HepG2 (cell line): ENCODE results near the gene ANAPC1. TPM values are rescaled to one million over a fixed set of nuclear protein-coding genes. Genes with fewer than 3 reads are reported as not detected.

ENCODE experiments used
- ARHGAP35 ChIP-seq: sonication (generic); formaldehyde crosslinking; IDR thresholded peaks from 2 replicates; pipeline ENCODE4 v1.9.0; 2022; ENCODE audit warnings: mild to moderate bottlenecking, inconsistent platforms, moderate library complexity, missing genetic modification reagents, borderline replicate concordance
- ETS1 ChIP-seq: sonication (generic); formaldehyde crosslinking; IDR thresholded peaks from 2 replicates; pipeline ENCODE4 v1.4.0; 2020; ENCODE audit warnings: missing genetic modification reagents
- GATA4 ChIP-seq: sonication (generic); IDR thresholded peaks from 2 replicates; pipeline ENCODE4 v1.6.1; 2016; ENCODE audit warnings: antibody characterized with exemption, low read depth, borderline replicate concordance
- GATAD2A ChIP-seq: IDR thresholded peaks from 2 replicates; pipeline ENCODE4 v1.6.1; 2016
- HMG20B ChIP-seq: conservative IDR thresholded peaks from 2 replicates; pipeline ENCODE4 v1.6.1; 2016; ENCODE audit warnings: missing genetic modification reagents, missing compliant biosample characterization
- HNF1B ChIP-seq: sonication (generic); formaldehyde crosslinking; IDR thresholded peaks from 2 replicates; pipeline ENCODE4 v1.5.1; 2020; ENCODE audit warnings: mild to moderate bottlenecking, moderate library complexity, missing genetic modification reagents
- HNF4G ChIP-seq, 2 experiments: sonication (generic) in 1 of 2; formaldehyde crosslinking in 1 of 2; IDR thresholded peaks; 2 replicates each; pipeline versions ENCODE4 v1.4.0 to v1.6.1; 2011 to 2020; ENCODE audit warnings: borderline replicate concordance in 2 of 2, low read depth in 2 of 2, mild to moderate bottlenecking in 2 of 2, low read length in 1 of 2, missing genetic modification reagents in 1 of 2, moderate library complexity in 1 of 2
- KAT8 ChIP-seq: IDR thresholded peaks from 2 replicates; pipeline ENCODE4 v1.6.1; 2016; ENCODE audit warnings: missing genetic modification reagents, missing compliant biosample characterization
- MYC ChIP-seq: sonication (generic); formaldehyde crosslinking; IDR thresholded peaks from 2 replicates; pipeline ENCODE4 v1.9.0; 2021; ENCODE audit warnings: missing genetic modification reagents, borderline replicate concordance
- SMYD3 ChIP-seq: sonication (generic); formaldehyde crosslinking; IDR thresholded peaks from 2 replicates; pipeline ENCODE4 v1.8.1; 2023; ENCODE audit warnings: mild to moderate bottlenecking, missing genetic modification reagents
- SOX6 ChIP-seq, 2 experiments: fragments of 450-650 bp in 1 of 2; sonication (generic) in 1 of 2; formaldehyde crosslinking in 1 of 2; IDR thresholded peaks; 2 replicates each; pipeline versions ENCODE4 v1.4.0 to v1.6.1; 2017 to 2020; ENCODE audit warnings: antibody characterized with exemption in 1 of 2, mild to moderate bottlenecking in 1 of 2, missing genetic modification reagents in 1 of 2
- STAT5B ChIP-seq: sonication (generic); formaldehyde crosslinking; IDR thresholded peaks from 2 replicates; pipeline ENCODE4 v1.4.0; 2020; ENCODE audit warnings: missing genetic modification reagents
- TSC22D2 ChIP-seq: sonication (generic); formaldehyde crosslinking; IDR thresholded peaks from 2 replicates; pipeline ENCODE4 v1.5.1; 2020; ENCODE audit warnings: missing genetic modification reagents, mild to moderate bottlenecking, borderline replicate concordance
- XBP1 ChIP-seq: sonication (generic); formaldehyde crosslinking; IDR thresholded peaks from 2 replicates; pipeline ENCODE4 v1.5.0; 2020; ENCODE audit warnings: missing genetic modification reagents
- ZBTB38 ChIP-seq: sonication (generic); formaldehyde crosslinking; IDR thresholded peaks from 2 replicates; pipeline ENCODE4 v1.5.1; 2020; ENCODE audit warnings: mild to moderate bottlenecking, missing genetic modification reagents
- ZNF431 ChIP-seq: sonication (generic); formaldehyde crosslinking; IDR thresholded peaks from 2 replicates; pipeline ENCODE4 v1.9.0; 2022; ENCODE audit warnings: missing genetic modification reagents, low read depth, mild to moderate bottlenecking, borderline replicate concordance
- ZNF503 ChIP-seq: sonication (generic); formaldehyde crosslinking; IDR thresholded peaks from 2 replicates; pipeline ENCODE4 v1.4.0; 2020; ENCODE audit warnings: missing genetic modification reagents
- ZNF558 ChIP-seq: sonication (generic); formaldehyde crosslinking; IDR thresholded peaks from 2 replicates; pipeline ENCODE4 v1.9.0; 2022; ENCODE audit warnings: mild to moderate bottlenecking, missing genetic modification reagents, borderline replicate concordance
- ZNF598 ChIP-seq: sonication (generic); formaldehyde crosslinking; IDR thresholded peaks from 2 replicates; pipeline ENCODE4 v1.5.1; 2020; ENCODE audit warnings: mild to moderate bottlenecking, missing genetic modification reagents, borderline replicate concordance
- ZNF652 ChIP-seq: IDR thresholded peaks from 2 replicates; pipeline ENCODE4 v1.6.1; 2016; ENCODE audit warnings: low read depth, borderline replicate concordance
- ZNF781 ChIP-seq: sonication (generic); formaldehyde crosslinking; IDR thresholded peaks from 2 replicates; pipeline ENCODE4 v1.5.1; 2020; ENCODE audit warnings: borderline replicate concordance, mild to moderate bottlenecking, missing genetic modification reagents; ENCODE audit errors: not compliant biosample characterization
- ZNF816 ChIP-seq: sonication (generic); formaldehyde crosslinking; IDR thresholded peaks from 2 replicates; pipeline ENCODE4 v1.8.0; 2022; ENCODE audit warnings: missing genetic modification reagents, mild to moderate bottlenecking, borderline replicate concordance
- ZSCAN31 ChIP-seq: sonication (generic); formaldehyde crosslinking; IDR thresholded peaks from 2 replicates; pipeline ENCODE4 v1.5.0; 2020; ENCODE audit warnings: low read depth, mild to moderate bottlenecking, missing genetic modification reagents
- polyA plus RNA-seq, 8 experiments: library from polyadenylated mRNA; depleted of rRNA in 3 of 8; stranded (reverse) in 7 of 8; unstranded in 1 of 8; fragments of >200 nt; fragmentation: Illumina TruSeq in 4 of 8; extraction: Trizol in 4 of 8; gene quantifications; 2 replicates each; pipeline versions ENCODE4 v1.2.1 to v1.2.3, GENCODE V29; 2011 to 2016; ENCODE audit warnings: low read depth in 4 of 8, missing spikeins in 1 of 8, mixed read lengths in 1 of 8; ENCODE audit not compliant: insufficient read depth in 1 of 8
- total RNA-seq, 5 experiments: library from RNA; depleted of rRNA; stranded (reverse); fragments of >200 nt; fragmentation: Illumina TruSeq; extraction: Trizol; gene quantifications; 2 replicates each; pipeline ENCODE4 v1.2.3, GENCODE V29; 2016; ENCODE audit warnings: low read depth in 1 of 5

The ANAPC1 gene
- total and polyA plus RNA-seq, 2 of the 13 experiments (the other 11 are each of a cell fraction or from before 2014, with no cell fraction given): 50.0 to 89.7 TPM

DNA sequence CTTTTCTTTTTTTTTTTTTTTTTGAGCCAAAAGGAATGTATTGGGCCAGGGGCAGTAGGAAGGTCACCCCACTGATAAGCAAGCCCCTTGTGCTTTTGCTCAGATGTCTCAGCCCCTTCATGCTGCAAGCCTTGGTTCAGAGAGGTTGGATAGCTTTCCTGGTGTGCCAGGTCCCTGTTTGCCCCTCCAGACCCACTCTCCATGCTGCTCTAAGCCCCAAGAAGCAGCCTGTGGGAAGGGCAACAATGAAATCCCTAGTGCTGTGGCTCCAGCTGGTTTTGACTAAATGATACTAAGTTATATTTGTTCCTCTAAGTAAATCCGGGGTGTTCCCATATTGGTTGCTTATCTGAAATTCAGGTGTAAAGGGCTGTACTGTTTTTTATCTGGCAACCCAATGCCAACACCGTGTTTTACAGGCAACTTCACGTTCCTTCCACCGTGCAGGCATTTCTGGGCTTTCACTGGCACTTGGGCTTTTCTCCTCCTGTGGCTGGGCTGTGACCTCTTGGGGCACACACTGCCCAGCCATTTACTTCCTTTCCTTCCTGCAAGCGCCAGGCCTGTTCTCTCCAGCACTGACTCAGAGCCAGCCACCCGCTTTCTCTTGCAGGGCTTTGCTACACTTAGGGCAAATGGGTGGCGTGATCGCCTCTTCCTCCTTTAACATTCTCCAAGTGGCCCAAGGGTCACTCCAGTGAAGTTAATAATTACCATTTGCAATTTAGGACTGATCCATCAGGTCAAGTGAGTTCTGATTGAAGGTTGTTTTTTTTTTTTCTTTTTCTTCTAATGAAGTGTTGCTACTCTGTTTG, 36.0 kb upstream of the ANAPC1 start (continued):
- no peak for TF ChIP-seq ARHGAP35 (CRISPR knock-in tag)
- TF ChIP-seq HNF1B: peak; percentile 99
- peak; percentile 72; the same call in 1 of the 2 replicates for TF ChIP-seq MYC (CRISPR knock-in tag)
- TF ChIP-seq ZNF652 (CRISPR knock-in tag): no peak
- TF ChIP-seq SOX6 (IDR thresholded peaks at IDR 0.05): no peak
- TF ChIP-seq SOX6 (CRISPR knock-in tag; IDR thresholded peaks at IDR 0.05): peak; percentile 75
- peak; percentile 89; the same call in 1 of the 2 replicates for TF ChIP-seq SMYD3 (CRISPR knock-in tag)
- no peak; the same call in 1 of the 2 replicates for TF ChIP-seq ZSCAN31 (CRISPR knock-in tag)
- TF ChIP-seq ZNF598 (CRISPR knock-in tag): 0 out of 2 replicates have a peak, but pooled peaks have one; percentile 53
- TF ChIP-seq XBP1 (CRISPR knock-in tag): no peak
- TF ChIP-seq ZNF558: no peak
- TF ChIP-seq STAT5B (CRISPR knock-in tag): no peak
- TF ChIP-seq ZNF431 (CRISPR knock-in tag): no peak
- TF ChIP-seq ETS1 (CRISPR knock-in tag): no peak
- peak; percentile 47 for TF ChIP-seq ZBTB38
- TF ChIP-seq GATA4: 0 out of 2 replicates have a peak, but pooled peaks have one; percentile 15
- TF ChIP-seq TSC22D2 (CRISPR knock-in tag): no peak
- peak; percentile 4; the same call in 1 of the 2 replicates for TF ChIP-seq HNF4G (IDR thresholded peaks at IDR 0.05; ENCODE audit: borderline replicate concordance, low read depth, low read length)
- TF ChIP-seq HNF4G (CRISPR knock-in tag; IDR thresholded peaks at IDR 0.05; ENCODE audit: borderline replicate concordance, low read depth): no peak; the same call in 1 of the 2 replicates
- TF ChIP-seq ZNF503: peak; percentile 72; the same call in 1 of the 2 replicates
- peak; percentile 96 for TF ChIP-seq GATAD2A (CRISPR knock-in tag)
- peak; percentile 85 for TF ChIP-seq KAT8
- TF ChIP-seq ZNF816 (CRISPR knock-in tag): 0 out of 2 replicates have a peak, but pooled peaks have one; percentile 20
- TF ChIP-seq ZNF781: peak; percentile 36
- TF ChIP-seq HMG20B: 0 out of 2 replicates have a peak, but pooled peaks have one; percentile 20
